ENCODE measurements around the gene ZNF432. TPM values are rescaled to one million over a fixed set of nuclear protein-coding genes. Genes with fewer than 3 reads are reported as not detected.

Gene ZNF432
- 1.7 to 2.0 TPM (median 1.9 TPM) in 5 replicates for total RNA-seq (2022; extraction: Qiagen RNA extraction; ENCODE audit: low read depth)

GRCh38 chr19:52048555-52049501, at the start of gene ZNF432:
Gene ZNF432, minus strand, starts transcription at chr19:52048838. Its CDS starts 1,970 bp downstream, at chr19:52046868.

GRCh38 chr19:52095172-52096014, 46.8 kb upstream of the ZNF432 start, which contains the start of gene ZNF841:
Gene ZNF841, minus strand, starts transcription at chr19:52095765. Its CDS starts 10,964 bp downstream, at chr19:52084801.

DNA sequence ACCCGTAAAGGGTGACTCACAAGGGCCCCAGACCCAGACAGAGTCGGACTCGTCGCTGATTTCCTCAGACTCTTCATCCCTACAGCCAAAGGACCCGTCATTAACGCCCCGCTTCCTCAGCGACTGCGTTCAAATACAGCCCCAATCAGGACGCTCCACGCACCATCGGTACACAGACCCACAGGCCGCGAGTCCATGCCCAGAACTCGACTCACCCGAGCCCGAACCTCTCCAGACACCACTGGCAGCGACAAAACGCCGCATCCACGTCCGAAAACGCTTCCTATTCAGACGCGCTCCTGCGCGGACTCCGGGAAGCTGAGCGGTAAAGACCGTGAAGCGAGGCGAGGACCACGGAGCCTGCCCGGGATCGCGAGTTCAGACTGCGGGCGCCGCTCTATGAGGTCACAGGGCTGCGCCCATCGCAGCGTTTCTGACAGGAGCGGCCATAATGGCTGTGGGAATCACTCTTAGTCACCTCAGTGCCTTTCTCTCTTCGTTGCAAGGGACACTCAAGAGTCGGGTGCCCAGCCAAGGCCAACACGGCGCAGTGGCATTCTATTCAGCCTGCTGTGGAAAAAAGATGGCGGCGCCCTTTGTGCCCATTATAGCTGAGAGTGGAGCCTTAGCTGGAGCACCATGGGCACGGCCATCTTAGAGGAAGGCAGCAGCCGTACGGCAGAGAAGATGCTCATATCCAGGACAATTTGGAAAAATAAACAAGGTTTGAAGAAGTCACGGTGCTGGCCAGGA, 20.4 kb downstream of the ZNF432 start, which contains the start of gene ZNF614:
ZNF614 (minus strand) TSS at position 353 of the 753 bp plus-strand sequence. CDS start 2,634 bp downstream, outside the sequence.

DNA sequence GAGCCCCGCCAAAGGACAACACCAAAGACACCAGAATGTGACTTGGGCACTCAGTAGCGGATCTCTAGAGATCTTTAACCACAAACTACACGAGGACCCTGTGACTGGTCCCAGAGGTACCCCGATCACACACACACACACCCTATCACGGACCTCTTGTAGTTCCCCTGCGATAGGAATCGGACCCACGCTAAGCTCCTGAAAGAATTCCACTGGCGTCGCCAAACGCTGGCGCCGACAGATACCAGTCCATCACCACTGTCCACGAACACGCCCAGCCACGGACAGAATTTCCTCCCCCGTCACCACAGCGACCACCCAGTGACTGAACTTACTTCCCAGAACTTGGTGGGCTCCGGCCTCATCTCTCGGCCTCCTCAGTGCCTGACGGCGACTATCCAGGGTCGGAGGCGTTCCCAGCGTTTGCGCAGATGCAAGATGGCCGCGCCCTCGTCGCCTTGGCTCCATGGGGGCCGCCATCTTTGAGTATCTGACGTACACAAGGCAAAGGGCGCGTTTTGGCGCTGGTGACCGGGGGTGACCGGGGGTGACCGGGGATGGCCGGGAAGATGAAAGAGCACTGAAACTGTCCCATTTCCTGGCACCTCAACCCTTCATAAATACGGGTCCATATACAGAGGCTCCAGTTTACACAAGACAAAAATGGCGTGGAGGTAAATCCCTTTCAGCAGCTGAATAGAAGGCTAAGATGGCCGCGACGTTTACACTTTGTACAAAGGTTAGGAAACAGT, 40.7 kb downstream of the ZNF432 start, which contains the start of gene ZNF615:
ZNF615 (minus strand) TSS at position 406 of the 752 bp plus-strand sequence. CDS start 4,500 bp downstream, outside the sequence.

GRCh38 chr19:51986309-51987291, 62.0 kb downstream of the ZNF432 start, which contains the start of gene ZNF350:
Gene ZNF350, minus strand, starts transcription at chr19:51986840. Its CDS starts 12,480 bp downstream, at chr19:51974360.

Other genes starting within 250 kb of the ZNF432 start
- 0.06 to 0.08 TPM (median 0.07 TPM) in 3 of 5 replicates, not detected in the others for gene ZNF577, start 160.9 kb downstream of the ZNF432 start, total RNA-seq (2022; extraction: Qiagen RNA extraction; ENCODE audit: low read depth)
- 0.20 to 0.57 TPM (median 0.28 TPM) in 5 replicates for gene ZNF649, start 143.8 kb downstream of the ZNF432 start, total RNA-seq (2022; extraction: Qiagen RNA extraction; ENCODE audit: low read depth)
- 0.89 to 1.6 TPM (median 1.0 TPM) in 5 replicates for gene ZNF613, start 121.4 kb downstream of the ZNF432 start, total RNA-seq (2022; extraction: Qiagen RNA extraction; ENCODE audit: low read depth)
- gene ZNF350, start 62.0 kb downstream of the ZNF432 start, total RNA-seq (2022; extraction: Qiagen RNA extraction; ENCODE audit: low read depth) = 3.2 to 5.2 TPM (median 4.6 TPM) in 5 replicates
- gene ZNF615, start 40.6 kb downstream of the ZNF432 start, total RNA-seq (2022; extraction: Qiagen RNA extraction; ENCODE audit: low read depth) = 3.1 to 5.5 TPM (median 4.6 TPM) in 5 replicates
- 2.8 to 4.6 TPM (median 3.7 TPM) in 5 replicates for gene ZNF614, start 20.5 kb downstream of the ZNF432 start, total RNA-seq (2022; extraction: Qiagen RNA extraction; ENCODE audit: low read depth)
- 1.7 to 2.8 TPM (median 2.3 TPM) in 5 replicates for gene ZNF841, start 46.9 kb upstream of the ZNF432 start, total RNA-seq (2022; extraction: Qiagen RNA extraction; ENCODE audit: low read depth)
- 0.51 to 1.3 TPM (median 0.61 TPM) in 5 replicates for gene ZNF616, start 91.1 kb upstream of the ZNF432 start, total RNA-seq (2022; extraction: Qiagen RNA extraction; ENCODE audit: low read depth)
- gene ZNF836, start 122.8 kb upstream of the ZNF432 start, total RNA-seq (2022; extraction: Qiagen RNA extraction; ENCODE audit: low read depth) = 0.55 to 1.1 TPM (median 0.73 TPM) in 5 replicates
- 209 to 320 TPM (median 294 TPM) in 5 replicates for gene PPP2R1A, start 141.2 kb upstream of the ZNF432 start, total RNA-seq (2022; extraction: Qiagen RNA extraction; ENCODE audit: low read depth)
- gene ZNF766, start 220.7 kb upstream of the ZNF432 start, total RNA-seq (2022; extraction: Qiagen RNA extraction; ENCODE audit: low read depth) = 7.5 to 11.2 TPM (median 11.2 TPM) in 5 replicates
- 7.0 to 22.4 TPM (median 16.8 TPM) in 5 replicates for gene ZNF480, start 248.3 kb upstream of the ZNF432 start, total RNA-seq (2022; extraction: Qiagen RNA extraction; ENCODE audit: low read depth)

Data from A549 treated with DMSO at 1 μM for 4 hours (cell line).